ENCODE measurements around the gene GEMIN7. TPM values are rescaled to one million over a fixed set of nuclear protein-coding genes. Genes with fewer than 3 reads are reported as not detected.
A peak's percentile ranks its signal among the peaks of the same experiment; 100 is the strongest.

The GEMIN7 gene
- total RNA-seq, 3 donors from 2014 or later = 21.3 to 35.1 (median 22.1) TPM

GRCh38 chr19:45119582-45119981 lies 40.5 kb downstream of the GEMIN7 start:
- Histone ChIP-seq H3K27ac (no peak overlapping the region), H3K4me3 (no peak overlapping the region), H3K36me3 (no peaks in the 10 kb centered on the region), H3K9me3 (no peaks in the 10 kb centered on the region), H3K27me3 (no peaks in the 10 kb centered on the region), H3K4me1 (peaks cover 4 to 20% of the 10 kb centered on the region in 2 donors)
- intact Hi-C loops (cut with DNase I; ENCODE audit: low total_unique reads) = loop anchor here (10.0 kb wide), 1 partner anchor 55 kb away; no protein-coding TSS in a partner anchor
- TF ChIP-seq POLR2AphosphoS5 (IDR thresholded peaks at IDR 0.05) = no peak
- no peak for TF ChIP-seq POLR2A (IDR thresholded peaks at IDR 0.05)
- TF ChIP-seq CTCF (IDR thresholded peaks at IDR 0.05) = no peak
- no peak for DNase-seq (ENCODE audit: low spot score in 2 of 2)

- Histone ChIP-seq H3K27ac (peak overlapping the region; percentile 50 to 60), H3K9me3 (no peaks in the 10 kb centered on the region), H3K4me3 (no peak overlapping the region), H3K36me3 (no peaks in the 10 kb centered on the region), H3K4me1 (peaks cover 4 to 20% of the 10 kb centered on the region in 2 donors), H3K27me3 (no peaks in the 10 kb centered on the region)
- no peak for DNase-seq (ENCODE audit: low spot score in 2 of 2)
- TF ChIP-seq POLR2AphosphoS5 (IDR thresholded peaks at IDR 0.05) = no peak
- TF ChIP-seq POLR2A (IDR thresholded peaks at IDR 0.05) = no peak
- TF ChIP-seq CTCF (IDR thresholded peaks at IDR 0.05) = no peak
- intact Hi-C loops (cut with DNase I; ENCODE audit: low total_unique reads) = loop anchor here (10.0 kb wide), 1 partner anchor 543 kb away; the partner anchor contains the start of gene GIPR
Observed at GRCh38 chr19:45121827-45122345, 42.8 kb downstream of the GEMIN7 start.

- no peak for TF ChIP-seq CTCF (IDR thresholded peaks at IDR 0.05)
- no peak for TF ChIP-seq POLR2A (IDR thresholded peaks at IDR 0.05)
- no peak for TF ChIP-seq POLR2AphosphoS5 (IDR thresholded peaks at IDR 0.05)
- no peaks in the 10 kb centered on the region for H3K27me3 ChIP-seq
- H3K9me3 ChIP-seq = no peaks in the 10 kb centered on the region
- DNase-seq (ENCODE audit: low spot score in 2 of 2) = no peak
- H3K4me1 ChIP-seq = peaks cover 4 to 15% of the 10 kb centered on the region in 2 donors
- H3K36me3 ChIP-seq = no peaks in the 10 kb centered on the region
- peak overlapping the region; percentile 32 to 60 for H3K27ac ChIP-seq
- no peak overlapping the region for H3K4me3 ChIP-seq
- intact Hi-C loops (cut with DNase I; ENCODE audit: low total_unique reads) = loop anchor here (10.0 kb wide), 1 partner anchor 542 kb away; the partner anchor contains the start of gene GIPR
Observed at GRCh38 chr19:45122832-45123231, 43.8 kb downstream of the GEMIN7 start.

- no peaks in the 10 kb centered on the region for H3K9me3 ChIP-seq
- intact Hi-C loops (cut with DNase I; ENCODE audit: low total_unique reads) = loop anchor here (10.0 kb wide), 1 partner anchor 541 kb away; the partner anchor contains the start of gene GIPR
- peak overlapping the region in 1 of 2 donors; percentile 60 for H3K27ac ChIP-seq
- no peaks in the 10 kb centered on the region for H3K27me3 ChIP-seq
- TF ChIP-seq CTCF (IDR thresholded peaks at IDR 0.05) (no peak), POLR2AphosphoS5 (IDR thresholded peaks at IDR 0.05) (peak in 2 of 3 donors; percentile 24 to 61)
- H3K36me3 ChIP-seq = no peaks in the 10 kb centered on the region
- H3K4me3 ChIP-seq = no peak overlapping the region
- peaks cover 2 to 15% of the 10 kb centered on the region in 2 donors for H3K4me1 ChIP-seq
- peak; percentile 78 to 94 for DNase-seq (ENCODE audit: low spot score in 2 of 2)
Observed at GRCh38 chr19:45123440-45123850, 44.4 kb downstream of the GEMIN7 start.

GRCh38 chr19:45124021-45124420 lies 45.0 kb downstream of the GEMIN7 start:
- Histone ChIP-seq H3K4me1 (peaks cover 0 to 15% of the 10 kb centered on the region in 2 donors), H3K36me3 (no peaks in the 10 kb centered on the region), H3K27ac (peak overlapping the region; percentile 60 to 68), H3K9me3 (no peaks in the 10 kb centered on the region), H3K4me3 (no peak overlapping the region), H3K27me3 (no peaks in the 10 kb centered on the region)
- no peak for DNase-seq (ENCODE audit: low spot score in 2 of 2)
- no peak for TF ChIP-seq CTCF (IDR thresholded peaks at IDR 0.05)
- no peak for TF ChIP-seq POLR2A (IDR thresholded peaks at IDR 0.05)
- no peak for TF ChIP-seq POLR2AphosphoS5 (IDR thresholded peaks at IDR 0.05)
- intact Hi-C loops (cut with DNase I; ENCODE audit: low total_unique reads) = loop anchor here (10.0 kb wide), 1 partner anchor 541 kb away; the partner anchor contains the start of gene GIPR

All from breast epithelium (tissue), 4 donors.